ENCODE measurements around the gene LRTM2. TPM values are rescaled to one million over a fixed set of nuclear protein-coding genes. Genes with fewer than 3 reads are reported as not detected.

LRTM2 gene
- total and polyA plus RNA-seq, 12 donors: not detected

- DNase-seq: no peak
- intact Hi-C loops (cut with DNase I): loop anchor here in 1 of 10 donors (5.0 kb wide), 1 partner anchor 67 kb away; no protein-coding TSS in a partner anchor
- Histone ChIP-seq H3K27ac (peak overlapping the region in 2 of 10 donors; percentile 32 to 44), H3K4me3 (no peak overlapping the region), H3K4me1 (peaks cover 0 to 64% (median 39%) of the 10 kb centered on the region in 9 donors), H3K9me3 (no peaks in the 10 kb centered on the region), H3K27me3 (no peaks in the 10 kb centered on the region), H3K36me3 (peaks cover 0 to 45% (median 0%) of the 10 kb centered on the region in 9 donors)
- ATAC-seq: no peak
- 74 to 90% methylated on average over 4 of the region's 4 CpGs for WGBS, 2 donors
- no peak for TF ChIP-seq CTCF (IDR thresholded peaks at IDR 0.05)
Measured at GRCh38 chr12:1778911-1779310, 41.5 kb upstream of the LRTM2 start.

- Histone ChIP-seq H3K27me3 (no peaks in the 10 kb centered on the region), H3K36me3 (peaks cover 0 to 48% (median 7%) of the 10 kb centered on the region in 9 donors), H3K27ac (peak overlapping the region in 3 of 10 donors; percentile 32 to 44 (median 43)), H3K4me1 (peaks cover 0 to 57% (median 35%) of the 10 kb centered on the region in 9 donors), H3K4me3 (no peak overlapping the region), H3K9me3 (no peaks in the 10 kb centered on the region)
- WGBS, 2 donors: 53 to 61% methylated on average over 1 of the region's 1 CpG
- DNase-seq: no peak
- no peak for TF ChIP-seq CTCF (IDR thresholded peaks at IDR 0.05)
- peak; percentile 40 to 81 (median 64) for ATAC-seq
- intact Hi-C loops (cut with DNase I): loop anchor here in 3 of 10 donors (5.0 to 10.0 kb wide), 3 partner anchors 67 to 82 kb away; no protein-coding TSS in a partner anchor
Measured at GRCh38 chr12:1779783-1780182, 40.6 kb upstream of the LRTM2 start.

GRCh38 chr12:1781772-1782171 lies 38.6 kb upstream of the LRTM2 start:
- WGBS, 2 donors: 42 to 58% methylated on average over 2 of the region's 2 CpGs
- H3K4me1 ChIP-seq: peaks cover 0 to 41% (median 25%) of the 10 kb centered on the region in 9 donors
- ATAC-seq (peak in 2 of 8 donors; percentile 7 to 41), DNase-seq (no peak)
- H3K4me3 ChIP-seq: no peak overlapping the region
- no peaks in the 10 kb centered on the region for H3K9me3 ChIP-seq
- peaks cover 0 to 67% (median 14%) of the 10 kb centered on the region in 9 donors for H3K36me3 ChIP-seq
- intact Hi-C loops (cut with DNase I): loop anchor here in 2 of 10 donors (5.0 to 10.0 kb wide), 2 partner anchors 77 to 84 kb away; no protein-coding TSS in a partner anchor
- no peak overlapping the region for H3K27ac ChIP-seq
- TF ChIP-seq CTCF (IDR thresholded peaks at IDR 0.05): no peak
- no peaks in the 10 kb centered on the region for H3K27me3 ChIP-seq

GRCh38 chr12:1782215-1782614 lies 38.1 kb upstream of the LRTM2 start:
- peaks cover 0 to 38% (median 24%) of the 10 kb centered on the region in 9 donors for H3K4me1 ChIP-seq
- no peaks in the 10 kb centered on the region for H3K9me3 ChIP-seq
- intact Hi-C loops (cut with DNase I): loop anchor here in 2 of 10 donors (5.0 to 10.0 kb wide), 2 partner anchors 77 to 85 kb away; no protein-coding TSS in a partner anchor
- no peak for TF ChIP-seq CTCF (IDR thresholded peaks at IDR 0.05)
- no peak overlapping the region for H3K27ac ChIP-seq
- ATAC-seq: no peak
- H3K27me3 ChIP-seq: no peaks in the 10 kb centered on the region
- H3K4me3 ChIP-seq: no peak overlapping the region
- peaks cover 0 to 72% (median 16%) of the 10 kb centered on the region in 9 donors for H3K36me3 ChIP-seq
- WGBS, 2 donors: 65% methylated on average over 2 of the region's 2 CpGs
- DNase-seq: no peak

Data from heart right ventricle (tissue), 16 donors.